Caco-2 (cell line): ENCODE measurements around the gene WDR33. TPM values are rescaled to one million over a fixed set of nuclear protein-coding genes. Genes with fewer than 3 reads are reported as not detected.

Experiments
- Bru-seq: library from RNA; stranded (reverse); fragments of 400-500 nt; gene quantifications from one replicate; lab custom pipeline; 2021; lab: Mats Ljungman, UMichigan
- BruChase-seq, 2 experiments: library from RNA; stranded (reverse); fragments of 400-500 nt; gene quantifications; one replicate each; lab custom pipeline; 2021; lab: Mats Ljungman, UMichigan
- BruUV-seq: library from RNA; stranded (reverse); fragments of 400-500 nt; replicated peaks from 2 replicates; lab custom pipeline; 2021; lab: Mats Ljungman, UMichigan
- CTCF ChIA-PET: fragments of 300-600 bp; sonication (Branson Sonifier 250); formaldehyde crosslinking; loops from one replicate; lab custom pipeline; 2022; ENCODE audit warnings: antibody characterized with exemption; lab: Charles Lee
- POLR2A ChIA-PET: fragments of 300-600 bp; sonication (Branson Sonifier 250); formaldehyde crosslinking; loops from one replicate; lab custom pipeline; 2022; ENCODE audit warnings: antibody characterized with exemption; lab: Charles Lee
- DNase-seq, 2 experiments: peaks; one replicate each; pipeline versions ENCODE4 v3.0.0 to v3.0.0-alpha.2; 2020 to 2022
- H3K27me3 ChIP-seq: replicated peaks from 2 replicates; pipeline ENCODE4 v1.6.0; 2011; ENCODE audit warnings: low read length; ENCODE audit not compliant: control insufficient read depth, insufficient read depth
- H3K36me3 ChIP-seq: 2 replicates; pipeline ENCODE4 v1.5.1; 2011; ENCODE audit warnings: low read length; ENCODE audit not compliant: control insufficient read depth, insufficient read depth
- H3K4me1 ChIP-seq: fragments of 250-450 bp; sonication (Bioruptor Pico); 2 replicates; pipeline ENCODE4 v1.5.1; 2020; ENCODE audit warnings: mild to moderate bottlenecking
- H3K4me3 ChIP-seq: 2 replicates; pipeline ENCODE4 v1.5.1; 2011; ENCODE audit warnings: low read depth, mild to moderate bottlenecking, control low read depth, low read length
- H3K9me3 ChIP-seq: fragments of 250-450 bp; sonication (Bioruptor Pico); 2 replicates; pipeline ENCODE4 v1.5.1; 2020; ENCODE audit warnings: mild to moderate bottlenecking, moderate library complexity
- H3K27ac Mint-ChIP-seq: one replicate; pipeline ENCODE4 v1.8.0; 2022; ENCODE audit warnings: mixed read lengths; ENCODE audit not compliant: unreplicated experiment
- H3K27me3 Mint-ChIP-seq: one replicate; pipeline ENCODE4 v1.8.0; 2022; ENCODE audit warnings: mixed read lengths; ENCODE audit not compliant: insufficient read depth, unreplicated experiment
- H3K36me3 Mint-ChIP-seq: one replicate; pipeline ENCODE4 v1.8.0; 2022; ENCODE audit warnings: mild to moderate bottlenecking, mixed read lengths; ENCODE audit not compliant: insufficient read depth, unreplicated experiment
- H3K4me1 Mint-ChIP-seq: one replicate; pipeline ENCODE4 v1.8.0; 2022; ENCODE audit warnings: low read depth, mixed read lengths; ENCODE audit not compliant: unreplicated experiment
- H3K4me3 Mint-ChIP-seq: one replicate; pipeline ENCODE4 v1.8.0; 2022; ENCODE audit warnings: mild to moderate bottlenecking, moderate library complexity, mixed read lengths; ENCODE audit not compliant: unreplicated experiment
- H3K9me3 Mint-ChIP-seq: one replicate; pipeline ENCODE4 v1.8.0; 2022; ENCODE audit warnings: mixed read lengths; ENCODE audit not compliant: unreplicated experiment
- CTCF ChIP-seq, 2 experiments: fragments of 200-600 bp in 1 of 2; IDR thresholded peaks; 1 replicate in 1 of 2; 2 replicates in 1 of 2; pipeline versions ENCODE4 v1.5.1 to v1.8.0; 2011 to 2022; ENCODE audit warnings: antibody characterized with exemption in 1 of 2, control low read depth in 1 of 2, inconsistent platforms in 1 of 2, low read depth in 1 of 2, low read length in 1 of 2, mild to moderate bottlenecking in 1 of 2, moderate library complexity in 1 of 2; ENCODE audit not compliant: insufficient read depth in 1 of 2, severe bottlenecking in 1 of 2, unreplicated experiment in 1 of 2
- intact Hi-C: fragments of 100-400 bp; cut with micrococcal nuclease; formaldehyde crosslinking; loops from one replicate; pipeline ENCODE4 v1.10.0; 2022; ENCODE audit not compliant: unreplicated experiment
- long read RNA-seq: library from polyadenylated mRNA; stranded (forward); transcript quantifications from one replicate; pipeline ENCODE4 v2.0.0, GENCODE V29; 2022
- total RNA-seq: library from RNA; stranded (reverse); gene quantifications from 2 replicates; pipeline ENCODE4 v1.2.3, GENCODE V29; 2022

The WDR33 gene
- 74.9 and 77.5 TPM in 2 replicates for total RNA-seq
- Bru-seq, nascent RNA = percentile 95 among the genes with signal in this experiment
- percentile 94 among the genes with signal in this experiment for BruChase-seq, experiment 1, labeled RNA remaining after a 2-hour chase
- percentile 89 among the genes with signal in this experiment for BruChase-seq, experiment 2, labeled RNA remaining after a 6-hour chase
- long read RNA-seq, full-length matches to known transcripts = 82 of 181 reads
- long read RNA-seq, partial matches to known transcripts = 22 of 181 reads
- long read RNA-seq, other reads (novel, unspliced or antisense) = 77 of 181 reads

- H3K36me3 ChIP-seq = no peaks in the 10 kb centered on the region
- H3K4me1 ChIP-seq = peaks cover 27% of the 10 kb centered on the region
- BruUV-seq = no TSS peak
- Mint-ChIP-seq H3K27ac (peak within 1 kb of the TSS; percentile 99), H3K4me3 (peak within 1 kb of the TSS; percentile 91), H3K4me1 (peaks cover 13% of the 10 kb centered on the region), H3K36me3 (peaks cover 28% of the 10 kb centered on the region), H3K27me3 (no peaks in the 10 kb centered on the region), H3K9me3 (no peaks in the 10 kb centered on the region)
- CTCF ChIA-PET = interaction anchor here (0.6 to 1.0 kb wide), 2 partner anchors 32 to 586 kb away, joined by 3 to 4 read pairs; no protein-coding TSS in a partner anchor
- DNase-seq = peak; percentile 95
- TF ChIP-seq CTCF (IDR thresholded peaks at IDR 0.05; ENCODE audit: insufficient read depth in 1 of 2, low read depth in 1 of 2, low read length in 1 of 2, severe bottlenecking in 1 of 2, unreplicated experiment in 1 of 2) = peak in 1 of 2 experiments; percentile 0
- intact Hi-C loops = loop anchor here (1.0 to 2.0 kb wide), 2 partner anchors 48 to 110 kb away; partner anchors contain the start of genes POLR2D and SFT2D3
- peak within 1 kb of the TSS; percentile 81 for H3K4me3 ChIP-seq
- no peaks in the 10 kb centered on the region for H3K27me3 ChIP-seq
- POLR2A ChIA-PET = interaction anchor here (0.6 to 0.8 kb wide), 2 partner anchors 53 to 110 kb away, joined by 3 to 4 read pairs; partner anchors contain the start of gene SFT2D3
- H3K9me3 ChIP-seq = no peaks in the 10 kb centered on the region
Measured at GRCh38 chr2:127810619-127811396, at the start of gene WDR33. TSS of gene WDR33 (minus strand) at chr2:127811171. CDS start at chr2:127770981, 40,190 bp downstream.

GRCh38 chr2:127860130-127860529 lies 49.2 kb upstream of the WDR33 start:
- Mint-ChIP-seq H3K27ac (peak overlapping the region; percentile 63), H3K9me3 (no peaks in the 10 kb centered on the region), H3K27me3 (no peaks in the 10 kb centered on the region), H3K4me3 (peak overlapping the region; percentile 80), H3K4me1 (no peaks in the 10 kb centered on the region), H3K36me3 (peaks cover 66% of the 10 kb centered on the region)
- intact Hi-C loops = no loop called here
- no peak for TF ChIP-seq CTCF (IDR thresholded peaks at IDR 0.05; ENCODE audit: insufficient read depth in 1 of 2, low read depth in 1 of 2, low read length in 1 of 2, severe bottlenecking in 1 of 2, unreplicated experiment in 1 of 2)
- Histone ChIP-seq H3K9me3 (no peaks in the 10 kb centered on the region), H3K27me3 (no peaks in the 10 kb centered on the region), H3K4me3 (no peak overlapping the region), H3K4me1 (peaks cover 13% of the 10 kb centered on the region), H3K36me3 (peaks cover 2% of the 10 kb centered on the region)
- ChIA-PET CTCF (interaction anchor here (0.5 to 0.9 kb wide), 3 partner anchors 16 to 137 kb away, joined by 3 read pairs; no protein-coding TSS in a partner anchor), POLR2A (interaction anchor here (0.5 to 1.0 kb wide), 4 partner anchors 12 to 203 kb away, joined by 3 to 8 read pairs (median 4); no protein-coding TSS in a partner anchor)
- BruUV-seq = no TSS peak
- no peak for DNase-seq

GRCh38 chr2:127859712-127860085 lies 48.7 kb upstream of the WDR33 start:
- TF ChIP-seq CTCF (IDR thresholded peaks at IDR 0.05; ENCODE audit: insufficient read depth in 1 of 2, low read depth in 1 of 2, low read length in 1 of 2, severe bottlenecking in 1 of 2, unreplicated experiment in 1 of 2) = no peak
- peaks cover 65% of the 10 kb centered on the region for H3K36me3 Mint-ChIP-seq
- CTCF ChIA-PET = interaction anchor here (0.5 to 0.9 kb wide), 3 partner anchors 16 to 137 kb away, joined by 3 read pairs; no protein-coding TSS in a partner anchor
- Histone ChIP-seq H3K4me1 (peaks cover 13% of the 10 kb centered on the region), H3K27me3 (no peaks in the 10 kb centered on the region), H3K36me3 (peaks cover 2% of the 10 kb centered on the region), H3K9me3 (no peaks in the 10 kb centered on the region), H3K4me3 (peak overlapping the region; percentile 20)
- peak overlapping the region; percentile 80 for H3K4me3 Mint-ChIP-seq
- POLR2A ChIA-PET = interaction anchor here (0.5 to 1.0 kb wide), 4 partner anchors 12 to 203 kb away, joined by 3 to 8 read pairs (median 4); no protein-coding TSS in a partner anchor
- BruUV-seq = no TSS peak
- no peaks in the 10 kb centered on the region for H3K4me1 Mint-ChIP-seq
- peak overlapping the region; percentile 63 for H3K27ac Mint-ChIP-seq
- no peaks in the 10 kb centered on the region for H3K9me3 Mint-ChIP-seq
- DNase-seq = peak; percentile 92 to 96
- no peaks in the 10 kb centered on the region for H3K27me3 Mint-ChIP-seq
- intact Hi-C loops = loop anchor here (2.0 kb wide), 4 partner anchors 49 to 231 kb away; partner anchors contain the start of genes UGGT1 and WDR33
